Cardiac muscle cell (in vitro differentiated cells and primary cell): ENCODE results near the gene SGTA. TPM values are rescaled to one million over a fixed set of nuclear protein-coding genes. Genes with fewer than 3 reads are reported as not detected.
"Not testable (repeated sequence)": the region's sequence is repeated elsewhere in the genome, so short reads cannot be mapped to it uniquely, and the experiment has no call there.

Experiments
- DNase-seq, 2 donors: peaks; one replicate each; pipeline versions ENCODE4 v3.0.0 to v3.0.0-alpha.2; 2010 to 2017; ENCODE audit warnings: low read depth in 1 of 2, low spot score in 1 of 2
- H3K27ac ChIP-seq: fragments of 200-600 bp; sonication (generic); 2 replicates; pipeline ENCODE4 v1.5.1; 2016
- H3K27me3 ChIP-seq: fragments of 200-600 bp; sonication (generic); 2 replicates; pipeline ENCODE4 v1.6.0; 2016; ENCODE audit warnings: control low read depth
- H3K36me3 ChIP-seq: fragments of 200-600 bp; sonication (generic); 2 replicates; pipeline ENCODE4 v1.5.1; 2016; ENCODE audit warnings: control low read depth
- H3K4me1 ChIP-seq: fragments of 200-600 bp; sonication (generic); 2 replicates; pipeline ENCODE4 v1.8.1; 2017; ENCODE audit warnings: low read depth, mild to moderate bottlenecking, mixed run types
- H3K4me3 ChIP-seq: fragments of 200-600 bp; sonication (generic); 2 replicates; pipeline ENCODE4 v1.5.1; 2016; ENCODE audit warnings: mild to moderate bottlenecking
- H3K9me3 ChIP-seq: fragments of 200-600 bp; sonication (generic); 2 replicates; pipeline ENCODE4 v1.5.1; 2017; ENCODE audit warnings: low read depth, mild to moderate bottlenecking, control low read depth
- polyA plus RNA-seq: library from polyadenylated mRNA; unstranded; fragments of >200 nt; fragmentation: Nextera tagmentation; extraction: Ambion mirVana; gene quantifications from 2 replicates; pipeline ENCODE4 v1.2.1, GENCODE V29; 2016
- total RNA-seq: library from RNA; depleted of rRNA; stranded (reverse); fragments of >200 nt; gene quantifications from 2 replicates; pipeline ENCODE4 v1.2.3, GENCODE V29; 2016
- TF ChIP-seq, protein P1 (sequence below): IDR thresholded peaks from 2 replicates; pipeline ENCODE4 v1.5.1; 2012; ENCODE audit warnings: low read depth, mild to moderate bottlenecking, low read length

SGTA gene
- total and polyA plus RNA-seq, 2 experiments from 2014 or later = 102 to 135 TPM

DNA sequence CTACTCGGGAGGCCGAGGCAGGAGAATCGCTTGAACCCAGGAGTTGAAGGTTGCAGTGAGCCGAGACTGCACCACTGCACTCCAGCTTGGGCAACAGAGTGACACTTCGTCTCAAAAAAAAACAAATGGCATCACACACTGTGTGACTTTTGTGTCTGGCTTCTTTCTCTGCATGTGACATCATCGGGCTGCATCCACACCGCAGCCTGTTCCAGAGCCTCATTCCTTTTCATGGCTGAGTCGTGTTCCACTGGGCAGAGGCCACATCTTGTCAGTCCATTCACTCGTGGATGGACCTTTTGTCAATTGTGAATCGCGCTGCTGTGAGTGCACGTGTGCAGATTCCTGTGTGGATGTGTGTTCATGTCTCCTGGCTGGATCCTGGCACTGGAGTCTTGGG lies 10.5 kb upstream of the SGTA start:
- TF ChIP-seq, protein P1, sequence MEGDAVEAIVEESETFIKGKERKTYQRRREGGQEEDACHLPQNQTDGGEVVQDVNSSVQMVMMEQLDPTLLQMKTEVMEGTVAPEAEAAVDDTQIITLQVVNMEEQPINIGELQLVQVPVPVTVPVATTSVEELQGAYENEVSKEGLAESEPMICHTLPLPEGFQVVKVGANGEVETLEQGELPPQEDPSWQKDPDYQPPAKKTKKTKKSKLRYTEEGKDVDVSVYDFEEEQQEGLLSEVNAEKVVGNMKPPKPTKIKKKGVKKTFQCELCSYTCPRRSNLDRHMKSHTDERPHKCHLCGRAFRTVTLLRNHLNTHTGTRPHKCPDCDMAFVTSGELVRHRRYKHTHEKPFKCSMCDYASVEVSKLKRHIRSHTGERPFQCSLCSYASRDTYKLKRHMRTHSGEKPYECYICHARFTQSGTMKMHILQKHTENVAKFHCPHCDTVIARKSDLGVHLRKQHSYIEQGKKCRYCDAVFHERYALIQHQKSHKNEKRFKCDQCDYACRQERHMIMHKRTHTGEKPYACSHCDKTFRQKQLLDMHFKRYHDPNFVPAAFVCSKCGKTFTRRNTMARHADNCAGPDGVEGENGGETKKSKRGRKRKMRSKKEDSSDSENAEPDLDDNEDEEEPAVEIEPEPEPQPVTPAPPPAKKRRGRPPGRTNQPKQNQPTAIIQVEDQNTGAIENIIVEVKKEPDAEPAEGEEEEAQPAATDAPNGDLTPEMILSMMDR = no peak
- no peak overlapping the region for H3K4me3 ChIP-seq
- H3K27me3 ChIP-seq = no peaks in the 10 kb centered on the region
- DNase-seq = no peak
- H3K27ac ChIP-seq = no peak overlapping the region
- peaks cover 4% of the 10 kb centered on the region for H3K4me1 ChIP-seq
- H3K36me3 ChIP-seq = peaks cover 31% of the 10 kb centered on the region
- H3K9me3 ChIP-seq = no peaks in the 10 kb centered on the region

DNA sequence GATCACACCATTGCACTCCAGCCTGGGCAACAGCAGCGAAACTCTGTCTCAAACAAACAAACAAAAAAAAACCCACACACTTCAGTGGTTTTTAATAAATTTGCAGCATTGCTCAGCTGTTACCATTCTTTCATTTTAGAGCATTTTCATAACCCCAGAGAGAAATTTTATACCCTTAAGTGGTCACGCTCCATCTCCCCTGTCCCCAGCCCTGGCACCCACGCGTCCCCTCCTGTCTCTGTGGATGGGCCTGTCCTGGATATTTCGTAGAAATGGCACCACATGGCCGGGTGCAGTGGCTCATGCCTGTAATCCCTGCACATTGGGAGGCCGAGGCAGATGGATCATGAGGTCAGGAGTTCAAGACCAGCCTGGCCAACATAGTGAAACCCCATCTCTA lies 10.1 kb upstream of the SGTA start:
- H3K4me1 ChIP-seq = no peaks in the 10 kb centered on the region

GRCh38 chr19:2792666-2793065 lies 9.6 kb upstream of the SGTA start:
- H3K4me3 ChIP-seq, H3K4me1 ChIP-seq, H3K27me3 ChIP-seq, DNase-seq, H3K9me3 ChIP-seq, H3K27ac ChIP-seq: not testable (repeated sequence)
- peaks cover 31% of the 10 kb centered on the region for H3K36me3 ChIP-seq

More for the DNA sequence above, 10.1 kb upstream of the SGTA start:
- no peak overlapping the region for H3K4me3 ChIP-seq
- H3K27ac ChIP-seq = no peak overlapping the region
- TF ChIP-seq, protein P1 = no peak
- no peaks in the 10 kb centered on the region for H3K9me3 ChIP-seq
- DNase-seq = no peak
- peaks cover 31% of the 10 kb centered on the region for H3K36me3 ChIP-seq
- no peaks in the 10 kb centered on the region for H3K27me3 ChIP-seq

DNA sequence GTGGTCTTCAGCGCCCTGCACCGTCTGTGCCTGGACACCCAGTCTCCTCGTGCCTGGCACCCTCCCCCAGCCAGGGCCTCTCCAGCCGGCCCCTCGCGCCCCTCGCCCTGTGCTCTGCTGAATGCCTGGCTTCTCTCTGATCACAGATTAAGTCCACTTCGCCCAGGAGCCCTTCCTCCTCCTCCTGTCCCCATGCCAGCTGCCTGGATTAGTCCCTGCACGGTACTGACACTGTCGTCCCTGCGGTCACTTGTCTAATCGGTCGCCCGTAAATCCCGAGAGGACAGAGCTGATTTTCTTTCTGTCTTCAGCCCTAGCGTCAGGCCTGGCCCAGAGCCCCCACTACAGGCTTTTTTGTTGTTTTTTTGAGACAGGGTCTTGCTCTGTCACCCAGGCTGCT lies 8.8 kb upstream of the SGTA start:
- H3K36me3 ChIP-seq = peaks cover 31% of the 10 kb centered on the region
- no peaks in the 10 kb centered on the region for H3K27me3 ChIP-seq
- H3K4me1 ChIP-seq = no peaks in the 10 kb centered on the region
- no peak overlapping the region for H3K27ac ChIP-seq
- TF ChIP-seq, protein P1 = no peak
- H3K9me3 ChIP-seq = no peaks in the 10 kb centered on the region
- no peak overlapping the region for H3K4me3 ChIP-seq
- no peak for DNase-seq

GRCh38 chr19:2791440-2791839 lies 8.4 kb upstream of the SGTA start:
- peaks cover 31% of the 10 kb centered on the region for H3K36me3 ChIP-seq
- TF ChIP-seq, protein P1 = no peak
- DNase-seq = no peak
- no peaks in the 10 kb centered on the region for H3K4me1 ChIP-seq
- no peaks in the 10 kb centered on the region for H3K9me3 ChIP-seq
- H3K4me3 ChIP-seq = no peak overlapping the region
- H3K27ac ChIP-seq = no peak overlapping the region
- H3K27me3 ChIP-seq = no peaks in the 10 kb centered on the region

- TF ChIP-seq, protein P1 = no peak
- H3K36me3 ChIP-seq = peaks cover 27% of the 10 kb centered on the region
- no peaks in the 10 kb centered on the region for H3K4me1 ChIP-seq
- H3K27ac ChIP-seq = no peak overlapping the region
- no peak for DNase-seq
- H3K9me3 ChIP-seq = no peaks in the 10 kb centered on the region
- no peak overlapping the region for H3K4me3 ChIP-seq
- no peaks in the 10 kb centered on the region for H3K27me3 ChIP-seq
Measured at GRCh38 chr19:2790557-2791271, 7.6 kb upstream of the SGTA start.
